KOPT-K1 (cell line): ENCODE results near the gene FLYWCH2.
"Not testable (repeated sequence)": the region's sequence is repeated elsewhere in the genome, so short reads cannot be mapped to it uniquely, and the experiment has no call there.

Experiments used
- H3K27ac ChIP-seq: fragments of 200-600 bp; sonication (generic); 2 replicates; pipeline ENCODE4 v1.5.1; 2016; ENCODE audit warnings: antibody characterized with exemption, mild to moderate bottlenecking, low read depth, low read length; ENCODE audit not compliant: poor library complexity, severe bottlenecking
- H3K36me3 ChIP-seq: fragments of 200-600 bp; sonication (generic); 2 replicates; pipeline ENCODE4 v1.5.1; 2017; ENCODE audit warnings: antibody characterized with exemption, mild to moderate bottlenecking, low read length, moderate library complexity; ENCODE audit not compliant: insufficient read depth
- H3K9me3 ChIP-seq: fragments of 200-600 bp; sonication (generic); 2 replicates; pipeline ENCODE4 v1.5.1; 2017; ENCODE audit warnings: antibody characterized with exemption, low read length, mild to moderate bottlenecking; ENCODE audit not compliant: insufficient read depth, poor library complexity, severe bottlenecking

The FLYWCH2 gene

GRCh38 chr16:2895813-2896212 lies 12.8 kb downstream of the FLYWCH2 start:
- no peaks in the 10 kb centered on the region for H3K9me3 ChIP-seq
- H3K36me3 ChIP-seq, result peaks cover 20% of the 10 kb centered on the region; the same call in 1 of the 2 replicates
- H3K27ac ChIP-seq, result no peak overlapping the region

- Histone ChIP-seq H3K36me3 (peaks cover 20% of the 10 kb centered on the region; the same call in 1 of the 2 replicates), H3K9me3 (no peaks in the 10 kb centered on the region), H3K27ac (no peak overlapping the region)
These were observed 13.5 kb downstream of the FLYWCH2 start for GRCh38 chr16:2896480-2897010.

GRCh38 chr16:2897110-2897509 lies 14.1 kb downstream of the FLYWCH2 start:
- H3K9me3 ChIP-seq, result no peaks in the 10 kb centered on the region
- H3K36me3 ChIP-seq, result peaks cover 20% of the 10 kb centered on the region; the same call in 1 of the 2 replicates
- H3K27ac ChIP-seq, result no peak overlapping the region

GRCh38 chr16:2898831-2899563 lies 16.0 kb downstream of the FLYWCH2 start:
- H3K36me3 ChIP-seq, result peaks cover 20% of the 10 kb centered on the region; the same call in 1 of the 2 replicates
- no peaks in the 10 kb centered on the region for H3K9me3 ChIP-seq
- H3K27ac ChIP-seq, result no peak overlapping the region

- Histone ChIP-seq H3K36me3 (peaks cover 20% of the 10 kb centered on the region; the same call in 1 of the 2 replicates), H3K27ac (no peak overlapping the region), H3K9me3 (no peaks in the 10 kb centered on the region)
These were observed 16.6 kb downstream of the FLYWCH2 start for GRCh38 chr16:2899564-2900072.

GRCh38 chr16:2900526-2901075 lies 17.6 kb downstream of the FLYWCH2 start:
- Histone ChIP-seq H3K27ac (no peak overlapping the region), H3K36me3 (peaks cover 18% of the 10 kb centered on the region; the same call in 1 of the 2 replicates), H3K9me3 (no peaks in the 10 kb centered on the region)

- H3K27ac ChIP-seq, result no peak overlapping the region
- peaks cover 3% of the 10 kb centered on the region; the same call in 1 of the 2 replicates for H3K36me3 ChIP-seq
- H3K9me3 ChIP-seq, result no peaks in the 10 kb centered on the region
These were observed 19.5 kb downstream of the FLYWCH2 start for GRCh38 chr16:2902337-2903130.

GRCh38 chr16:2904100-2904921 lies 21.3 kb downstream of the FLYWCH2 start:
- Histone ChIP-seq H3K27ac (peak overlapping the region; percentile 42), H3K9me3 (no peaks in the 10 kb centered on the region), H3K36me3 (no peaks in the 10 kb centered on the region)

- no peaks in the 10 kb centered on the region for H3K36me3 ChIP-seq
- peak overlapping the region; percentile 42 for H3K27ac ChIP-seq
- H3K9me3 ChIP-seq, result no peaks in the 10 kb centered on the region
These were observed 21.9 kb downstream of the FLYWCH2 start for GRCh38 chr16:2904922-2905240.

- Histone ChIP-seq H3K9me3 (no peaks in the 10 kb centered on the region), H3K36me3 (no peaks in the 10 kb centered on the region), H3K27ac (no peak overlapping the region)
These were observed 22.4 kb downstream of the FLYWCH2 start for GRCh38 chr16:2905241-2905987.

GRCh38 chr16:2905988-2906387 lies 23.0 kb downstream of the FLYWCH2 start:
- Histone ChIP-seq H3K27ac (no peak overlapping the region), H3K36me3 (no peaks in the 10 kb centered on the region), H3K9me3 (no peaks in the 10 kb centered on the region)

GRCh38 chr16:2907084-2907753 lies 24.2 kb downstream of the FLYWCH2 start:
- H3K27ac ChIP-seq, H3K36me3 ChIP-seq, H3K9me3 ChIP-seq: not testable (repeated sequence)

GRCh38 chr16:2910441-2910969 lies 27.5 kb downstream of the FLYWCH2 start:
- Histone ChIP-seq H3K36me3 (peaks cover 11% of the 10 kb centered on the region; the same call in 1 of the 2 replicates), H3K27ac (no peak overlapping the region), H3K9me3 (no peaks in the 10 kb centered on the region)
